ENCODE measurements around the gene FOXA2. TPM values are rescaled to one million over a fixed set of nuclear protein-coding genes. Genes with fewer than 3 reads are reported as not detected.

FOXA2 gene
- total RNA-seq, 1 experiment from 2014 or later: 2.5 TPM

GRCh38 chr20:22590662-22591061 lies 6.3 kb upstream of the FOXA2 start:
- no peak overlapping the region for H3K4me3 ChIP-seq
- H3K36me3 ChIP-seq: no peaks in the 10 kb centered on the region
- H3K9me3 ChIP-seq: no peaks in the 10 kb centered on the region
- no peaks in the 10 kb centered on the region for H3K27me3 ChIP-seq
- DNase-seq: no peak

- Histone ChIP-seq H3K27me3 (no peaks in the 10 kb centered on the region), H3K36me3 (no peaks in the 10 kb centered on the region), H3K9me3 (no peaks in the 10 kb centered on the region), H3K4me3 (no peak overlapping the region)
- no peak for DNase-seq
Observed at GRCh38 chr20:22586645-22587310, 2.4 kb upstream of the FOXA2 start.

- no peak overlapping the region for H3K4me3 ChIP-seq
- no peaks in the 10 kb centered on the region for H3K36me3 ChIP-seq
- no peaks in the 10 kb centered on the region for H3K27me3 ChIP-seq
- no peaks in the 10 kb centered on the region for H3K9me3 ChIP-seq
- DNase-seq: no peak
Observed at GRCh38 chr20:22585786-22586493, 1.6 kb upstream of the FOXA2 start.

- peak overlapping the region; percentile 47; the same call in 1 of the 2 replicates for H3K4me3 ChIP-seq
- H3K36me3 ChIP-seq: no peaks in the 10 kb centered on the region
- no peaks in the 10 kb centered on the region for H3K27me3 ChIP-seq
- no peaks in the 10 kb centered on the region for H3K9me3 ChIP-seq
- no peak for DNase-seq
Observed at GRCh38 chr20:22584922-22585785, 782 bp upstream of the FOXA2 start.

- peak; percentile 51 for DNase-seq
- peak overlapping the region; percentile 47 for H3K4me3 ChIP-seq
- H3K36me3 ChIP-seq: no peaks in the 10 kb centered on the region
- no peaks in the 10 kb centered on the region for H3K9me3 ChIP-seq
- H3K27me3 ChIP-seq: no peaks in the 10 kb centered on the region
Observed at GRCh38 chr20:22583773-22584521, 425 bp downstream of the FOXA2 start.

GRCh38 chr20:22582964-22583772 lies 1.2 kb downstream of the FOXA2 start:
- Histone ChIP-seq H3K36me3 (no peaks in the 10 kb centered on the region), H3K9me3 (no peaks in the 10 kb centered on the region), H3K4me3 (peak overlapping the region; percentile 47), H3K27me3 (no peaks in the 10 kb centered on the region)
- no peak for DNase-seq

- Histone ChIP-seq H3K36me3 (no peaks in the 10 kb centered on the region), H3K27me3 (no peaks in the 10 kb centered on the region), H3K9me3 (no peaks in the 10 kb centered on the region), H3K4me3 (no peak overlapping the region)
- no peak for DNase-seq
Observed at GRCh38 chr20:22582386-22582963, 1.9 kb downstream of the FOXA2 start.

GRCh38 chr20:22581437-22582385 lies 2.7 kb downstream of the FOXA2 start:
- no peak for DNase-seq
- no peaks in the 10 kb centered on the region for H3K27me3 ChIP-seq
- H3K9me3 ChIP-seq: no peaks in the 10 kb centered on the region
- H3K4me3 ChIP-seq: no peak overlapping the region
- H3K36me3 ChIP-seq: no peaks in the 10 kb centered on the region

- H3K9me3 ChIP-seq: no peaks in the 10 kb centered on the region
- no peaks in the 10 kb centered on the region for H3K27me3 ChIP-seq
- no peaks in the 10 kb centered on the region for H3K36me3 ChIP-seq
- no peak overlapping the region for H3K4me3 ChIP-seq
- no peak for DNase-seq
Observed at GRCh38 chr20:22579711-22580697, 4.4 kb downstream of the FOXA2 start.

- H3K36me3 ChIP-seq: no peaks in the 10 kb centered on the region
- no peaks in the 10 kb centered on the region for H3K9me3 ChIP-seq
- no peaks in the 10 kb centered on the region for H3K27me3 ChIP-seq
- no peak overlapping the region for H3K4me3 ChIP-seq
- DNase-seq: no peak
Observed at GRCh38 chr20:22579119-22579427, 5.3 kb downstream of the FOXA2 start.

GRCh38 chr20:22578221-22579118 lies 5.9 kb downstream of the FOXA2 start:
- Histone ChIP-seq H3K27me3 (no peaks in the 10 kb centered on the region), H3K36me3 (no peaks in the 10 kb centered on the region), H3K4me3 (no peak overlapping the region), H3K9me3 (no peaks in the 10 kb centered on the region)
- DNase-seq: no peak

- no peak for DNase-seq
- H3K4me3 ChIP-seq: no peak overlapping the region
- H3K9me3 ChIP-seq: no peaks in the 10 kb centered on the region
- H3K36me3 ChIP-seq: no peaks in the 10 kb centered on the region
- H3K27me3 ChIP-seq: no peaks in the 10 kb centered on the region
Observed at GRCh38 chr20:22577515-22578220, 6.7 kb downstream of the FOXA2 start.
